Measurements from ENCODE around the gene FAM83B.
"Not testable (repeated sequence)": the region's sequence is repeated elsewhere in the genome, so short reads cannot be mapped to it uniquely, and the experiment has no call there.

The FAM83B gene

DNA sequence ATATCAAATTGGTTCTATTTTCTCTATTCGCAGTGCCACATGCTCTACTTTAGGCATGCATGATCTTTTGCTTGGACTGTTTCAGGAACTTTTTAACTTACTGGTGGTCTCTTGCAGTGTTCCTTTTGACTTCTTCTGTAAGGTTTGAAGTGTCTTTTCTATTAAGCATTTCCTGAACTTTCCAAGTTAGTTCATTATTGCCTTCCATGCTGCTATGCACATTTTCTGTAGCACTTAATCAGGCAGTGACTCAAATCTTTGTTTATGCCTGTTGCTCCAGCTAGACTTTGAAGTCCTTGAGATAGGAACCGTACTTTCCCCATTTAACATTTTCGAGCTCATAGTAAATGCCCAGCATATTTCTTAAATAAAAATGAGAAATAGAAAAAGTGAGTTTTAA is 52.2 kb downstream of the FAM83B start:
- DNase-seq, result no peak

- DNase-seq, result no peak
Measured at GRCh38 chr6:54899442-54899841, 52.9 kb downstream of the FAM83B start.

DNA sequence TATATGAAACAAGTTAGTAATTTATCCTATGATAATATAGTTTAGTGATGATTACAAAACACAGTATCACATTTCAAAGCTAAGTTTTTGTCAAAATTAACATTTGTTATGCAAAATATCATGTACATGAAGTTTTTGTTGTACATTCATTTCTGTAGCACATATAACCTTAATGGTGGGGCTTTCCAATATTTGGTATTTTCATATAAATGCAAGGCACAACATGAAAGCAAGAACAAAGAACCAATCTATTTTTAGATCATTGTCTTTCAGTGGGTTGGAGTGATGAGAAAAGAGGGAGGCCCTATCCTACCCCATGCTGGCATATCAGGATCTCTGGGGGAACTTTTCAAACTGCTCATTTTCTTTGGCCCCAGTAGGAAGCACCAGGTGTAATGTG is 53.4 kb downstream of the FAM83B start:
- DNase-seq, result no peak

DNA sequence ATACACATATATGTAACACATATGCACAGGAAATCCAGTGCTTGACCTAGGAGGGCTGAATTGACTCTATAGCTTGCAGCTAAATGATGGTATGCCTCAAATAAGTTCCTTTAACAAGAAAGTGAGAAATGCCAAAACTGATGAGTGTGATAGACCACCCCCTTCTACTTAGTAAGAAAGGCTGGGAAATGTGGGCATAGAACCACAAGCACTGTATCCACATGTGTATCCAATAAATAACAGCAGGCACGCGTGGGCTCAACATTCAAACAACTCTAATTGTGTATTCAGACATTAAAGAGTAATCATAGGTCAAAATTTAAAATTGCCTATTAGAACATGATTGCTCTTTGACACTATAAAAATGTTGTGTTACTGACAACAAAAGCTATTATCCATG is 54.1 kb downstream of the FAM83B start:
- no peak for DNase-seq

GRCh38 chr6:54903884-54904283 is 57.3 kb downstream of the FAM83B start:
- peak; percentile 35 for DNase-seq

- no peak for DNase-seq
Measured at GRCh38 chr6:54907355-54907754, 60.8 kb downstream of the FAM83B start.

DNA sequence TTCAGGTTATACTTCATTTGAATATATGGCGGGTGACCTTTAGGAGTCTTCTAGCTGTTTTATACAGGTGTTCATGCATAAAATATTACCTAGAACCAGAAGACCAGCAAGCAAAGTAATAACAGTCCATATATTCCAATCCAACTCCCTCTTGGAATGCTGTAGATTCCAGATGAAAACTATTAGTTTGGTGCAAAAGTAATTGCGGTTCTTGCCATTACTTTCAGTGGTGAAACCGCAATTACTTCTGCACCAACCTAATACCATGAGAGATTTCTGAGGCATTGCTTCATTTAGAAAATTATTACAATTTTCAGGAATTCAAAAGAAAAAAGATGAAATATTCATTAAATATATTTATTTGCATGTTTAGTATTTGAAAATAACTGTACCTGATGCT is 62.6 kb downstream of the FAM83B start:
- no peak for DNase-seq

DNA sequence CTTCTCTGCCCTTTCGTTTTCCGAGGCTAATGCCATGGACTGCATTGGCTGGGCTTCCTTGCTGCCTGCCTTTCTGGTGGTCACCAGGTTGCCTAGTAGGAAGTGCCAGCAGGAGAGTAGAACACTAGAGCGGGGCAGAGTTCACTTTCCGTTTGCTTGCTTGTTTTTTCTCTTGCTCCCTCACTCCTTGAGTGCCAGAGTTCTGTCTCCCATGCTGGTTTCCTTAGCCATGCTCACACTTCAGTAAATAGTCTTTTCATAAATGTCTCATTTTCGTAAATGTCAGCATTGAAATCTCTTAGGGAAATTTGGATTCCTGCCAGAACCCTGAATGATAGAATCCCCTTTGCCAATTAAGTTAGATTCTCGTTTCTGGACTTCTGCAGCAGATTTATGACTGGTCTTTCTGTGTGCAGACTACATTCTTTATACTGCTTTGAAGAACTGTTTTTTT is 63.9 kb downstream of the FAM83B start:
- no peak for DNase-seq

DNA sequence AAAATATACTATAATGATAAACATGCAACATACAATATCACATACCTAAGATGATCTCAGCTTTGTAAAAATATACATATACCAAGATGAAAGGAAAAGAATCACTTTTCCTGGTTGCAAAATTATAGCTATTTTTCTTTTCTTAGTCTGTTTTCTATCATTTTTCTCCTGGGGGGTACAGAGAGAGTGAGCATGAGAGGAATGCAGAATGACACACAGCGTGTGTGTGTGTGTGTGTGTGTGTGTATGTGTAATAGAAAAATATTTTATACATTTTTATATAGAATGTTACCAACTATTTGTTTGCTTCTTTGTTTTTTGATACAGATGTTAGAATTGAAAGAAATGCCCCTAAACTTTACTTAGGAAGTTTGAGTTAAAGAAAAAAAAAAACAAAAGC is 64.3 kb downstream of the FAM83B start:
- DNase-seq, result no peak

GRCh38 chr6:54913211-54913610 is 66.6 kb downstream of the FAM83B start:
- DNase-seq, result no peak

DNA sequence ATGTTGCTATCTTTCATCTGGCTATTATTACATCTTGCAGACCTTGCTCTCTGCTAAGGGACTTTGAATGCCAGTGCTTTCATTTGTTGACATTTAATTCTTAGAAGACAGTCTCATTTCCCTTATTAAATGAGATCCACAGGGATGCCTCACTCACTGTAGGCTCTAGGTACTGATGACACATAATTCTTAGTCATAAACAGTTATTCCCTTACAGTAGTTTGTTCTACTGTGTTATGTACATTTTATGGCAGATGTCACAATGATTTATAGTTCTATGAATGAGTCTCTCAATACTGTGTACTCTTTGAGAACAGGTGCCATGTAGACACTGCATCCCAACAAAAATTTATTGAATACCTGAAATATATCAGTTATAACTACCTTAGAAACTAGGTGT is 70.3 kb downstream of the FAM83B start:
- peak; percentile 88 for DNase-seq

GRCh38 chr6:54920628-54921027 is 74.1 kb downstream of the FAM83B start:
- DNase-seq, result peak; percentile 83

- no peak for DNase-seq
Measured at GRCh38 chr6:54921891-54922290, 75.3 kb downstream of the FAM83B start.

DNA sequence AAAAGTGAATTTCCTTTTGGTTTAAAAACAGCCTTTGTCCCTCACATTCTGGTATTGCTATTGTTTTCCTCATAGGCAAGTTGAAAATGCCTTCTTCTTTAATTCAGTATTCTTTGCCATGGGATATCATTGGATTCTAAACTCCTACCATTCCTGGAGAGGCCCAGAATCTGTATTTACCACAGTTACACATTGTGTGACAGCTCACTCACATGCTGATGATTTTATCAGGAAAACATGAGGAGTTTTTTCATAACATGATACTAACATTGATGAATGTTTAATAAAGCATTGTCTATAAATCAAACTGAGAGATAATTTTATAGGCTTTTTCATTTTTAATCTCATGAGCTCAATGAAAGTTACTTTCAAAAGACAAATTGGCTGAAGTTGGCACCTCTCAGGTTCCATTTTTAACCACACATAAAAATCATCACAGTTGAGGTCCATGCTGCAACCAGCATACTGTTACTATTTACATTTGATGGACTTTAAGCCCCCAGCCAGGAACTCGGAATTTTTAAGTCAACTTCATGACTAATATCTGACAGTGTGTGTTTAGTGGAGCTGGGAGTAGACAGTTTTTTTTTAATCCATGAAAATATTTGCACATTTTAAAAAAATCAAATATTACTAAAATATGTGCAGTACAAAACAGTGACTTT is 82.8 kb downstream of the FAM83B start:
- peak; percentile 16 for DNase-seq

- no peak for DNase-seq
Measured at GRCh38 chr6:54932622-54933021, 86.1 kb downstream of the FAM83B start.

GRCh38 chr6:54935739-54936138 is 89.2 kb downstream of the FAM83B start:
- DNase-seq, result peak; percentile 93

DNA sequence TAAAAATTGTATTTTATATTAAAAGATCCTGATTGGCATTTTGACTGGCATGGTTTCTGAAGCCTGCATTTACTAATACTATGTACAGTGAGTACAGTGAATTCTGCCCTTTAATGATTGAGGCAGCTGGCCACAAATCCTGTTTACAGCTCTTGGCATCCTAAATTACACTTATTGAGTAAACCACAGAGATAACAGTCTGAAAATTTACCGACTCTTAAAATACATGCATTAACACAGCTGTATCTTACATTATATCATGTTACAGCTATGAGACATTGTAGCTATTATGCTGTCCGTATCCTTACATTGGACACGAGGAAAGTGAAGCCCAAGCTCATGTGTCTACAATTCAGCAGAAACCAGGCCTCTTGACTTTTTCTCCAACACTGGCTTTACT is 90.8 kb downstream of the FAM83B start:
- DNase-seq, result no peak

GRCh38 chr6:54957698-54958097 is 111.1 kb downstream of the FAM83B start:
- no peak for DNase-seq

- DNase-seq, result peak; percentile 1
Measured at GRCh38 chr6:54958446-54958845, 111.9 kb downstream of the FAM83B start.

DNA sequence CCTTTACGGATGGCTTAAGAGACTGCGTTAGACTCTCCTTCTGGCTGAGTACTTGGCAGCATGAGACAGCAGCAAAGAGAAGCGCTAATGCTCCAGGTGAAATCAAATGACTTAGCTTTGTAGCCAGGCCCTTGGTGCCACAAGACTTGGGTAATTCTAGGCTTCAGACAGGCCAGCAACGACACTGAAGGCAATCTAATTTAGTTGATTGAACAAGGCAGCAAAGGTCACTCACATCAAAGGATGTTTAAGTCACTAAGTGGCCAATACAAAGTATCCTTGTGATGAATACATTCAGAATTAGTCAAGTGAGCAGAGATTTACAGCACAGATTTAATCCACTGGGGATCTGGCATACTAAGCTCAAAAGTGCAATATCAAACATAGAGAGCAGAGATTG is 113.2 kb downstream of the FAM83B start:
- no peak for DNase-seq

- DNase-seq, result not testable (repeated sequence)
Measured at GRCh38 chr6:54961372-54961771, 114.8 kb downstream of the FAM83B start.

DNA sequence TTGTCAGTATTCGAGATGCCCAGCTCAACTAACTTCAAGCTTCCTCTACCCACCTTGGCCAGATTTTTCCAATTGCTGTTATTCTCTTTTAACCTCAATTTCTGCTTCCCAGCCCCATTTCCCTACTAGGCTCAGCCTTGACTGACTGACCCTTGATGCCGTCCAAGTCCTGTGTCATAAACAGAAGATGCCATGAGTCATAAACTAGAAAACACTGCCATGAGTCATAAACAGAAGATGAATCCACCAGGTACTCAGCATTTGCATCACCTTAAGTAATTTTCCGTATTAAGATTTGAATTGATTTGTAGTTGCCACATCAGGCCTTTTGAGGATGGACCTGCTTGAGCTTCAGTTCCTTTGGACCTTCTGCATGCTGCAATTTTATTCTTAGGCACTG is 123.8 kb downstream of the FAM83B start:
- DNase-seq, result peak; percentile 41

DNA sequence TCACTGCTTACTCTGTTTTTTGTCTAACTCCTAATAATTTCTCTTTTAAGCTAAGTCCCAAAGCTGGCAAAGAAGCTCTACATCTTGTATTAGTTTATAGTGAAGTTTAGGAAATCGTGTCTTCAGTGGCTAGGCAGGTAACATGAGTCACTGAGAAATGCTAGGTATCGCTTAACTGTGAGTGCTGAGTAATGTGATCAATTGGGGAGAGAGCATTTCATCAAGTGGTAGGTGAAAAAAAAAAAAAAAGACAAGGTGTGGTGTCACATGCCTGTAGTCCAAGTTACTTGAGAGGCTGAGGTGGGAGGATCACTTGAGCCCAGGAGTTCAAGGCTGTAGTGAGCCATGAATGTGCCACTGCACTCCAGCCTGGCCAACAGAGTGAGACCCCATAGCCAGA is 125.3 kb downstream of the FAM83B start:
- DNase-seq, result no peak

DNA sequence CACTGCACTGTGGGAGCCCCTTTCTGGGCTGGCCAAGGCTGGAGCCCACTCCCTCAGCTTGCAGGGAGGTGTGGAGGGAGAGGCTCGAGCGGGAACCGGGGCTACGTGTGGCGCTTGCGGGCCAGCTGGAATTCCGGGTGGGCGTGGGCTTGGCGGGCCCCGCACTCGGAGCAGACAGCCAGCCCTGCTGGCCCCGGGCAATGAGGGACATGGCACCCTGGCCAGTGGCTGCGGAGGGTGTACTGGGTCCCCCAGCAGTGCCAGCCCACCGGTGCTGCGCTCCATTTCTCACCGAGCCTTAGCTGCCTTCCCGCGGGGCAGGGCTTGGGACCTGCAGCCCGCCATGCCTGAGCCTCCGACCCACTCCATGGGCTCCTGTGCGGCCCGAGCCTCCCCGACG is 132.6 kb downstream of the FAM83B start:
- DNase-seq, result not testable (repeated sequence)

- peak; percentile 98 for DNase-seq
Measured at GRCh38 chr6:54980511-54981275, 134.1 kb downstream of the FAM83B start.

Measured in HCEC 1CT (cell line).